NCI-H1417 (cell line): ENCODE measurements around the gene KRT36.

ENCODE experiments used
- DNase-seq, 3 experiments: peaks; one replicate each; lab custom pipeline; 2025; lab: John Stamatoyannopoulos, UW

Gene KRT36

DNA sequence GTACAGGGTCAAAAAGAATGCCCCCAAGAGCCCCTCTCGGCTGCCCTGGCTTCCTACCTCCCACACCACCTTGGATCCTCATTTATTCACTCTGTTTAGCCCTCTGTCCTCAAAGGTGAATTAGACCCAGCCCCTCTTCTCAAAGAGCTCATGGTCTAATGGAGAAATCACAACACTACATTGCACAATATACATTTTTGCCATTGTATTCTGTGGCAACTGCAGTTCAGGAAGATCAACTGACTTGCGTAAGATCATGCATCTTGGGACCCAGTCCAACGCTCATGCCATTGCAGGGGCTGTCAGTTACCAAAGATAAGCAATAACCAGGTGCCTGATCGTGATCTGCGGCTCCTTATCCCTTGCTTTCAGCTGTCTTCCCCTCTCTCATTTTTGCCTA lies 50.3 kb downstream of the KRT36 start:
- DNase-seq, result no peak

DNA sequence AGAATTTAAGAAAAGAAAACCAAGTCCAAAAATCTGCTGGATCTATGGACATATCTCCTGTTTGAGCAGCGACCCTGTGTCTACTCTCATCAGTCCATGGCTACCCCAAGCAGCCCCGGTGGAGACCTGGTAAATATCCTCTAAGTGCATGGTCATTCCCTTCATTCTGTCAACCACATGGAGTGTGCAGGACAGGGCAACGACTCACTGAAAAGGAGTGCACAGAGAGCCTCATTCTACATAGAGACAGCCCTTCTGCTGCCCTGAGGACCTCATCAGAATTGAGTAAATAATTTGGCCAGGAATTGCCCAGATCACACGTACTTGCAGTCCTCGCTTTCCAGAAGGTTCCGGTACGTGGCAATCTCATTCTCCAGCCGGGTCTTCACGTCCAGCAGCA lies 51.9 kb downstream of the KRT36 start:
- DNase-seq, result no peak

DNA sequence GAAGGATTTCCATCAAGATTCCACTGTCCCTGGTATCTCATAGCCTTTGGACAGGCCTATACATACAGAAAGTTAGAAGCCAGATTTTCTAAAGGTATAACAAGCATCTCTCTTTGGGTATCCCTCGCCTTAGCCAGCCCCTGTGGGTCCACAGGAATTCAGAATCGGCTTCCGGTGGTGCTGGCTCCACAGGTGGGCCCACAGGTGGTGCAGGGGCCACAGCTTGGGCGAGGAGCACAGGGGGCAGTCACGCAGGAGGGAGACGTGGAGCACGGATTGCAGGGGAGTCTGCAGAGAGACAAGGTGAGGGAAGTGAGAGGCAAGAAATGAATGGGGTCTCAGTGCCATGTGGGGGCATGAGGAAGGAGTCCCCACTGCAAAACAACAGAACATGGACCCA lies 52.5 kb downstream of the KRT36 start:
- no peak for DNase-seq
